GM12872 (cell line): ENCODE measurements around the gene DAGLA.

ENCODE experiments used
- CTCF ChIP-seq: IDR thresholded peaks from 3 replicates; pipeline ENCODE4 v1.5.1; 2011; ENCODE audit warnings: low read depth, mild to moderate bottlenecking, low read length, moderate library complexity; ENCODE audit not compliant: insufficient read depth

The DAGLA gene

GRCh38 chr11:61656347-61657077 lies 23.7 kb upstream of the DAGLA start:
- no peak for TF ChIP-seq CTCF

- TF ChIP-seq CTCF: no peak
Observed at GRCh38 chr11:61657566-61658290, 22.5 kb upstream of the DAGLA start.

GRCh38 chr11:61659413-61660196 lies 20.6 kb upstream of the DAGLA start:
- TF ChIP-seq CTCF: 0 out of 3 replicates have a peak, but pooled peaks have one; percentile 19

- peak; percentile 18; the same call in 1 of the 3 replicates for TF ChIP-seq CTCF
Observed at GRCh38 chr11:61660997-61661396, 19.2 kb upstream of the DAGLA start.

GRCh38 chr11:61666684-61667297 lies 13.4 kb upstream of the DAGLA start:
- no peak for TF ChIP-seq CTCF

- no peak for TF ChIP-seq CTCF
Observed at GRCh38 chr11:61667684-61668305, 12.4 kb upstream of the DAGLA start.
